Body of pancreas (tissue), 4 donors: Measurements from ENCODE around the gene GNAT1.

Source experiments
- POLR2A ChIP-seq, 3 donors: fragments of 450-650 bp; IDR thresholded peaks; one replicate each; pipeline ENCODE4 v1.6.1; 2016; ENCODE audit warnings: antibody characterized with exemption in 3 of 3, mild to moderate bottlenecking in 2 of 3
- TF ChIP-seq, protein P1 (sequence below), 7 experiments: fragments of 450-650 bp in 4 of 7; fragments of 200-600 bp in 3 of 7; sonication (generic) in 3 of 7; IDR thresholded peaks; one replicate each; pipeline ENCODE4 v1.5.1; 2016 to 2019; ENCODE audit warnings: antibody characterized with exemption in 7 of 7

DNA sequence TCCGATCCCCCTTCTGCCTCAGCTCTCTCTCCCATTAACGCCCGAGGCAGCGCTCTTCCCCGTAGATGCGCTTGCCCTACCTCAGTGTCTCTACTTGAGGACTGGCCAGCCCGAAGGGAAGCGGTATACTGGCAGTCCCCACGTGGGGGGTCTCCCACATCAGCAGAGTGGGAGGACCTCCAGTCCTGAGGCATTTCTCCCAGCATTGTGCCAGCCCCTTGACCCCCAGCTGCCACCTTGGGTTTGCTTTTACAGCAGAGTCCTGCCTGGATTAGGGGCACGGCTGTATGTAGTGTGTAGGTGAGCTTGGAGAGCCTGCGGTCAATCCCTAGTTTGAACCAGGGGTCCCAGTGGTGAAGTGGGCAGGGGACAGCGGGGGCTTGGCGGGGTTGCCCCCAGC is 35.5 kb upstream of the GNAT1 start:
- TF ChIP-seq, protein P1, sequence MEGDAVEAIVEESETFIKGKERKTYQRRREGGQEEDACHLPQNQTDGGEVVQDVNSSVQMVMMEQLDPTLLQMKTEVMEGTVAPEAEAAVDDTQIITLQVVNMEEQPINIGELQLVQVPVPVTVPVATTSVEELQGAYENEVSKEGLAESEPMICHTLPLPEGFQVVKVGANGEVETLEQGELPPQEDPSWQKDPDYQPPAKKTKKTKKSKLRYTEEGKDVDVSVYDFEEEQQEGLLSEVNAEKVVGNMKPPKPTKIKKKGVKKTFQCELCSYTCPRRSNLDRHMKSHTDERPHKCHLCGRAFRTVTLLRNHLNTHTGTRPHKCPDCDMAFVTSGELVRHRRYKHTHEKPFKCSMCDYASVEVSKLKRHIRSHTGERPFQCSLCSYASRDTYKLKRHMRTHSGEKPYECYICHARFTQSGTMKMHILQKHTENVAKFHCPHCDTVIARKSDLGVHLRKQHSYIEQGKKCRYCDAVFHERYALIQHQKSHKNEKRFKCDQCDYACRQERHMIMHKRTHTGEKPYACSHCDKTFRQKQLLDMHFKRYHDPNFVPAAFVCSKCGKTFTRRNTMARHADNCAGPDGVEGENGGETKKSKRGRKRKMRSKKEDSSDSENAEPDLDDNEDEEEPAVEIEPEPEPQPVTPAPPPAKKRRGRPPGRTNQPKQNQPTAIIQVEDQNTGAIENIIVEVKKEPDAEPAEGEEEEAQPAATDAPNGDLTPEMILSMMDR (IDR thresholded peaks at IDR 0.05): no peak
- no peak for TF ChIP-seq POLR2A (IDR thresholded peaks at IDR 0.05)
